EH (cell line): ENCODE measurements around the gene PALD1.

ENCODE experiments used
- DNase-seq: peaks from one replicate; pipeline ENCODE4 v3.0.0-alpha.2; 2015; ENCODE audit warnings: low read depth

The PALD1 gene

DNA sequence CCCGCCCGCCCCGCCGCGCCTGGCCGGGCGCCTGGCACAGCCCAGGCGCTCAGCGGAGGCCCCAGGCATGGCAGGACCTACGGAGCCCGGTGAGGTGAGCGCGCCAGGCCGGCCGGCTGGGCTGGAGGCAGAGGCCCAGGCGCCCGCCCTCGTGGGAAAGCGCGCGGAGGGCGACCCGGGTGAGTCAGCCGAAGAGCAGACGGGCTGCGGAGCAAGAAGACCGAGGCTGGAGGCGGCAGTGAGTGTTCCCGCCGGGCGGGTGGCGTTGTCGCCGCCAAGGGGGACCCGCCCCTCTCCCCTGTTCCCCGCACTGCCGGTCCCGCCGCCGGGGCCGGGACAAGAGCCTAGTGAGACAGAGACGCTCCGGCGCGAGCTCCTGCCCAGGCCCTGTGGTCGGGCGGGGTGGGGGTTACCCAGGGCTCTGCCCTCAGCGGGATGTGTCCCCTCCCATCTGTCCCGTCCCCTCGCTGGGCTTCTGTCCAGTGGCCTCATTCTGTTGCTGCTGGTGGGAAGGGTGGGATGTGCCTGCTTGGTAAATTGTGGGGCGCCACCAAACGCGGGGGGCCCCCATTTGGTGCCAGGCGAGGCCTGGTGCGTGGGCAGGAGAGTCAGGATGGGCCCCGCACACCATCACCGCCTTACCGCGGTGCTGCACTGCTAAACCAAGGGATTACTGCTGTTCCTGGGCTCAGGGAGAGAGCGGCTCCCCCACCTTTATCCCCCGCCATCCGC lies 20.1 kb upstream of the PALD1 start:
- peak; percentile 84 for DNase-seq

DNA sequence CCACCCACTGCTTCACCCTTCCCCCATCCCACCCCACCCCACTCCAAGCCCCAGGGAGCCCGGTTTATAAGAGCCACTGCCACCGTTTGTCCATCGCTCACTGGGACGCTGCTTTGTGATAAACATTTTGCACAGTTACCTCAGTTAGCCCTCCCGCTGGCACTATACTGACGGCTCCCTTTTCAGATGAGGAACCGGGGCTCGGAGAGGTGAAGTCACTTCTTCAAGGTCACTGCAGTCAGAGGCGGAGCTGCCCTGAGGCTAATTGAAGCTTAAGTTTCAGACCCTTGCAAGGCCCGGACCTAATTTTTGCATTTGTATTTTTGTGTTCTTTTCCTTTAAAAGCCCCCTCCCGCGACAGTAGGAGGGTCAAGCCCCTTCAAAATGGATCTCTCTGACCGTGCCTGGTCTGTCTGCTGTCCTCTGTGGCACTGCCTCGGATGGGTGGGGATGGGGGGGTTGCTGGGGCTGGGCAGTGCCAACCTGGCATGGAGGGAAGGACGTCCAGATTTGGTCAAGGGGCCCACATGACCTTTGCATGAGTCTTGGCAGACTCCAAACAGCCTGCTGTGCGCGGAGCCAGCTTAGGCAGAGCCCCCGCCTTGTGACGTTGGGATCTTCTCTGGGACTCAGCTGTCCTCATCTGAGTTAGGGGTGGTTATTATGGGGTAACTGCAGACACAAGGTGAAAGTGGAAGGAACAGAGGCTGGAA lies 19.4 kb upstream of the PALD1 start:
- no peak for DNase-seq

GRCh38 chr10:70459774-70460490 lies 18.6 kb upstream of the PALD1 start:
- DNase-seq: no peak

- DNase-seq: peak; percentile 59
Measured at GRCh38 chr10:70461397-70462348, 16.9 kb upstream of the PALD1 start.

- peak; percentile 44 for DNase-seq
Measured at GRCh38 chr10:70462349-70462984, 16.1 kb upstream of the PALD1 start.

DNA sequence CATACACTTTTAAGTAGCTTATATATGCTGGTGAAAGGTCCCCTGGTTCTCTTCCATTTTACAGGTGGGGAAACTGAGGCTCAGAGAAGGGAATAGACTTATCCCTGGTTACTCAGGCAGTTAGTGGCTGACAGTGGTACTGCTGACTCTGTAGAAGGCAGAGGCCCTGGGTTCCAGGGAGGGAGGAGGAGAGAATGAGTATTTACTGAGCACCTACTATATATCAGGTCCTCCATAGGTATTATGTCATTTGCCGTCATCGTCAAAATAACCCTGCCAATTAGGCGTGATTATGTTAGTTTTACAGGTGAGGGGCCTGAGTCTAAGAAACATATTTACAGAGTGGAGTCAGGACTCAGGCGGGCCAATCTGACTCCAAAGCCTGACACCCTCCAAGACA lies 13.3 kb upstream of the PALD1 start:
- no peak for DNase-seq

GRCh38 chr10:70465832-70466231 lies 12.7 kb upstream of the PALD1 start:
- DNase-seq: no peak

GRCh38 chr10:70466951-70467350 lies 11.6 kb upstream of the PALD1 start:
- DNase-seq: no peak

- no peak for DNase-seq
Measured at GRCh38 chr10:70472799-70473454, 5.6 kb upstream of the PALD1 start.

GRCh38 chr10:70474780-70475179 lies 3.8 kb upstream of the PALD1 start:
- no peak for DNase-seq

- no peak for DNase-seq
Measured at GRCh38 chr10:70475661-70476060, 2.9 kb upstream of the PALD1 start.

DNA sequence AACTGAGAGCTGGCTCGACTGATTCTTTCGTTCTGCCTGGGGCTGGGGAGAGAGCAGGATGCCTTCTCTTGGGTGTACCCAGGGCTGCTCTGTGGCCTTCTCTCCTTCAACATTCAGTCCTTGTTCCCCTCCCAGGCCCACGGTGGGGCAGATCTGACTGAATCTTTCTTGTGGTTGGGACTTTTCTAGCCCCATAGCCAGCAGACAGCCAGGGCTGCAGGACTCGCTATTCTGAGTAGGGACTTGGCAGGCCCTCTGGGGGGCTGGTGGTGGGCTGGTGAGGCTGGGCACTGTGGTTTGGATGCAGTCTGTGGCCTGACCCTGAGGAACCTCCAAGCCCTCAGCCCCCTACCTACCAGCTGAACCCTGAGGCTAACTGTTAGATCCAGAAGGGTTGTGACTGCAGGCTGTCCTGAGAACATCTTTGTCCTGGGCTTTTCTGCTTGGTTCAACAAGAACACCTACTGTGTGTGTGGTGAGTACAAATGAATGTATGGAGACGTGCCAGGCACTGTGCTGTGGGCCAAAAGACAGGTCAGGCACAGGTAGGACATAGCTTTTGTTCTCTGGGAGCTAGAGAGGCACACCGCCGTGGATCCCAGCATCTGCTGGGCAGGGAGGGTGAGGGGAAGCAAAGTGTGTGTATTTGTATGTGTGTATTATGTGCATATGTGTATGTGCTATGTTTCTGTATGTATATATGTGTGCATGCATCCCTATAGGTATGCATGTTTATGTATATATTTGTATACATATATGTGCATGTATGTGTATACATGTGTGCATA lies 2.1 kb upstream of the PALD1 start:
- DNase-seq: no peak

DNA sequence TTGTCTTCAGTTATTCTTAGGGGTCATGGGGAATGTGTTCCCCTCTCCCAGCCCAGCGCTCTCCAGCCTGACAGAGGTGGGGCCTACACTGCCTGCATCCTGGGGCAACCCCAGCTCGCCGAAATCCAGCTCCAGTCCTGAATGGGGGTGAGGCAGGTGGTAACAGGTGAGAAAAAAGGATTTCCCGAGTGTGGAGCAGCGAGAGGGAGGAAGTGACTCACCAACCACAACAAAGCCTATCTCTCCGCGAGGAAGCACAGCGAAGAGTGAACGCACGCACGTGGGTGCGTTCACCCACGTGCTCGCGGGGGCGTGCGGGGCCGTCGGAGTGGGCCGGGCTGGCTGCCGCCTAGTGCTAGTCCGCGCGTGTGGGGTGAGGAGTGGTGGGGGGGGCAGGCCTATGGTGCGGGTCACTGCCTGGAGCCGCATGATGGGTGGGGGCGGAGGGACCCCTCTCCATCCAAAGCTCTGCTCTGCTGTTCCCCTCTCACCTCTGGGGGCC lies 855 bp upstream of the PALD1 start:
- DNase-seq: no peak

DNA sequence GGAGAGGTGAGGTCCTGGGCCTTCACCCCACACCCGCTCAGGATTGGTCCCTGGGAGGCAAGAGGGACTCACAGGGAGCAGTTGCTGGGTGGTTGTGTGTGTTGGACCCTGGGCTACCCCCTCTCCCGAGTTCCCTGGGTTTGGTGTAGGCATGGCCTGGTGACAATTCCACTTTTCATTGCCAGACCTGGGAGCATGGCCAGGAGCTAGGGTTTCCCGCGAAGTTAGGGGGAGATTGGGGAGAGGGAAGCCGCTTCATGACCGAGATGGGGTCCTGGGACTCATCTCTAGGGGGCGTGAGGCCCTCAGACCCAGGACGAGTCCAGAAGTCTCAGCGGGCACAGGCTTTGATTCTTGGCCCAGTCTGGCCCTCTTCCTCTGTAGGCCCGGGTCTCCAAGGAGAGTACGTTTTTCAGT lies 606 bp downstream of the PALD1 start:
- no peak for DNase-seq

DNA sequence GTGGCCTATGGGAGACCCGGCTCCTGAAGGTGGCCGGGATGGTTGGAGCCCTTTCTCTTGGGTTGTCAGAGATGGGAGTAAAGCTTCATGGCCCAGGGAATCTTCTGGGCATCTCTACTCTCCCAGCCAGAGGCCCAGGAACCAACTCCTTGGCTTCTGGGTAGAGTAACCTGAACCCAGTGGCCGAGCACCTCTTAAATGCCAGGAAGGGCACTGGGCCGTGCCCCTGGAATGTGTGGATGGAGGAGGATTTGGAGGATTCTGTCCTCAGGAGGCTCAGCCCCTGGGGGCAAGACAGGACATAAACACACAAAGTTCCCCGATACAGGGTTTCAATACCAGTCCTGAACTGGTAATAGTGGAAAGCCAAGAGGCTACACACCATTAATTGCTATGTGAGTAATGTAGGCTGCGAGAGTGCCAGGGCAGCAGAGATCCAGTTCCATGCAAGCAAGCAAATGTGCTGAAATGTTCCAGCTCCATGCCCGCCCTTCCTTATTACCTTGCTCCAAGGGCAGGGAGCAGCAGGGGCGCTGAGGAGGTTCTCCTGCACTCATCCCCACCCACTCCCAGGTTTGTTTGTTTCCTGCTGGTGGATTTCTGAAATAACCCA lies 1.2 kb downstream of the PALD1 start:
- no peak for DNase-seq

GRCh38 chr10:70480239-70480861 lies 1.8 kb downstream of the PALD1 start:
- no peak for DNase-seq

GRCh38 chr10:70481105-70481504 lies 2.5 kb downstream of the PALD1 start:
- no peak for DNase-seq

GRCh38 chr10:70481831-70482530 lies 3.4 kb downstream of the PALD1 start:
- DNase-seq: no peak
